HG03066 (cell line): Measurements from ENCODE around the gene KCNH5.
"Not testable (repeated sequence)": the region's sequence is repeated elsewhere in the genome, so short reads cannot be mapped to it uniquely, and the experiment has no call there.

Experiments used
- ATAC-seq: cut with Tn5 transposase; IDR thresholded peaks from one replicate; pipeline ENCODE4 v1.9.1; 2021; ENCODE audit warnings: low read depth; ENCODE audit not compliant: unreplicated experiment

The KCNH5 gene

GRCh38 chr14:62894736-62895135 lies 150.5 kb downstream of the KCNH5 start:
- ATAC-seq = no peak

GRCh38 chr14:62889364-62889763 lies 155.9 kb downstream of the KCNH5 start:
- no peak for ATAC-seq

- no peak for ATAC-seq
These were observed 158.8 kb downstream of the KCNH5 start for GRCh38 chr14:62886461-62886860.

GRCh38 chr14:62885451-62885850 lies 159.8 kb downstream of the KCNH5 start:
- ATAC-seq = no peak

- no peak for ATAC-seq
These were observed 162.3 kb downstream of the KCNH5 start for GRCh38 chr14:62882967-62883366.

- ATAC-seq = no peak
These were observed 178.9 kb downstream of the KCNH5 start for GRCh38 chr14:62866376-62866775.

- no peak for ATAC-seq
These were observed 180.7 kb downstream of the KCNH5 start for GRCh38 chr14:62864588-62864987.

- ATAC-seq = not testable (repeated sequence)
These were observed 187.2 kb downstream of the KCNH5 start for GRCh38 chr14:62858011-62858410.

- no peak for ATAC-seq
These were observed 190.3 kb downstream of the KCNH5 start for GRCh38 chr14:62854951-62855350.

- ATAC-seq = no peak
These were observed 198.1 kb downstream of the KCNH5 start for GRCh38 chr14:62847168-62847567.

GRCh38 chr14:62844546-62844945 lies 200.7 kb downstream of the KCNH5 start:
- ATAC-seq = no peak

- no peak for ATAC-seq
These were observed 221.2 kb downstream of the KCNH5 start for GRCh38 chr14:62824086-62824485.

GRCh38 chr14:62819931-62820330 lies 225.3 kb downstream of the KCNH5 start:
- ATAC-seq = no peak

- ATAC-seq = no peak
These were observed 237.6 kb downstream of the KCNH5 start for GRCh38 chr14:62807636-62808035.

- no peak for ATAC-seq
These were observed 244.7 kb downstream of the KCNH5 start for GRCh38 chr14:62800577-62800976.

- no peak for ATAC-seq
These were observed 248.8 kb downstream of the KCNH5 start for GRCh38 chr14:62796431-62796830.

- ATAC-seq = no peak
These were observed 252.7 kb downstream of the KCNH5 start for GRCh38 chr14:62792578-62792977.

GRCh38 chr14:62781328-62781727 lies 263.9 kb downstream of the KCNH5 start:
- not testable (repeated sequence) for ATAC-seq

GRCh38 chr14:62778852-62779251 lies 266.4 kb downstream of the KCNH5 start:
- no peak for ATAC-seq

GRCh38 chr14:62778310-62778709 lies 266.9 kb downstream of the KCNH5 start:
- no peak for ATAC-seq

GRCh38 chr14:62777510-62777909 lies 267.7 kb downstream of the KCNH5 start:
- no peak for ATAC-seq

GRCh38 chr14:62776300-62776699 lies 269.0 kb downstream of the KCNH5 start:
- ATAC-seq = no peak

- no peak for ATAC-seq
These were observed 276.5 kb downstream of the KCNH5 start for GRCh38 chr14:62768753-62769152.
